Liver (tissue), 3 donors: ENCODE measurements around the gene CXCR4.

Source experiments
- ATF3 ChIP-seq: IDR thresholded peaks from 2 replicates; pipeline ENCODE4 v1.6.1; 2016; ENCODE audit warnings: antibody characterized with exemption
- EGR1 ChIP-seq, 2 donors: IDR thresholded peaks; 2 replicates each; pipeline ENCODE4 v1.6.1; 2016 to 2018; ENCODE audit warnings: antibody characterized with exemption in 2 of 2, low read depth in 2 of 2
- GABPA ChIP-seq, 2 donors: IDR thresholded peaks in 1 of 2; conservative IDR thresholded peaks in 1 of 2; 2 replicates each; pipeline ENCODE4 v1.6.1; 2016; ENCODE audit warnings: antibody characterized with exemption in 2 of 2, mild to moderate bottlenecking in 1 of 2, moderate library complexity in 1 of 2
- HNF4A ChIP-seq, 2 donors: conservative IDR thresholded peaks; 2 replicates each; pipeline ENCODE4 v1.6.1; 2016; ENCODE audit warnings: antibody characterized with exemption in 2 of 2, mild to moderate bottlenecking in 2 of 2
- JUND ChIP-seq, 2 donors: IDR thresholded peaks; 2 replicates each; pipeline ENCODE4 v1.6.1; 2016; ENCODE audit warnings: antibody characterized with exemption in 2 of 2
- REST ChIP-seq: IDR thresholded peaks from 2 replicates; pipeline ENCODE4 v1.6.1; 2016; ENCODE audit warnings: antibody characterized with exemption, mild to moderate bottlenecking
- RXRA ChIP-seq, 2 donors: IDR thresholded peaks; 2 replicates each; pipeline ENCODE4 v1.6.1; 2017 to 2018; ENCODE audit warnings: antibody characterized with exemption in 2 of 2, mild to moderate bottlenecking in 1 of 2
- SP1 ChIP-seq: IDR thresholded peaks from 2 replicates; pipeline ENCODE4 v1.6.1; 2018; ENCODE audit warnings: antibody characterized with exemption, mild to moderate bottlenecking
- TAF1 ChIP-seq: conservative IDR thresholded peaks from 2 replicates; pipeline ENCODE4 v1.6.1; 2016; ENCODE audit warnings: antibody characterized with exemption, mild to moderate bottlenecking
- YY1 ChIP-seq: IDR thresholded peaks from 2 replicates; pipeline ENCODE4 v1.6.1; 2016; ENCODE audit warnings: antibody characterized with exemption, mild to moderate bottlenecking
- TF ChIP-seq, protein P1 (sequence below): fragments of 150-350 bp; IDR thresholded peaks from 2 replicates; pipeline ENCODE4 v1.5.1; 2017; ENCODE audit warnings: improper control_type of control experiment, low read depth, low read length; ENCODE audit not compliant: missing input control
- TF ChIP-seq, protein P2 (sequence below): IDR thresholded peaks from 2 replicates; pipeline ENCODE4 v1.6.1; 2016; ENCODE audit warnings: antibody characterized with exemption
- donor health status: healthy.
- donor health status: healthy.

DNA sequence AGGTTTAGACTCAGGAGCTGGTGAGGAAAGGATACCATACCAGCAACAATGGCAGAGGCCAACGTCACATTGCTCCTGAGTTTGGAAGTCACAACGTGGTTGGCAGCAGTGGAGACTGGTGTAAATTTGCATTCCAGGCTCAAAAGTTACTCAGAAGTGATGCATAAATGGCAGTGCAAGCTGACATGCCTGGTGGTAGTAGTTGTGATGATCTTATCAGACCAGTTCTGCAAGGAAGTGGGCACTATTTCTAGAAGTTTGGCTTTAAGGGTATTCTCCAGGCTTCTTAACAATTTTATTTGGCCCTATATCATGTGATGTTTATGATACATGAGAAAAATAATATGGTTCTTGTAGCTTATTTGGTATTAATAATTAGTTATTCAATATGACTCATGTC lies 37.8 kb downstream of the CXCR4 start:
- TF ChIP-seq, protein P1, sequence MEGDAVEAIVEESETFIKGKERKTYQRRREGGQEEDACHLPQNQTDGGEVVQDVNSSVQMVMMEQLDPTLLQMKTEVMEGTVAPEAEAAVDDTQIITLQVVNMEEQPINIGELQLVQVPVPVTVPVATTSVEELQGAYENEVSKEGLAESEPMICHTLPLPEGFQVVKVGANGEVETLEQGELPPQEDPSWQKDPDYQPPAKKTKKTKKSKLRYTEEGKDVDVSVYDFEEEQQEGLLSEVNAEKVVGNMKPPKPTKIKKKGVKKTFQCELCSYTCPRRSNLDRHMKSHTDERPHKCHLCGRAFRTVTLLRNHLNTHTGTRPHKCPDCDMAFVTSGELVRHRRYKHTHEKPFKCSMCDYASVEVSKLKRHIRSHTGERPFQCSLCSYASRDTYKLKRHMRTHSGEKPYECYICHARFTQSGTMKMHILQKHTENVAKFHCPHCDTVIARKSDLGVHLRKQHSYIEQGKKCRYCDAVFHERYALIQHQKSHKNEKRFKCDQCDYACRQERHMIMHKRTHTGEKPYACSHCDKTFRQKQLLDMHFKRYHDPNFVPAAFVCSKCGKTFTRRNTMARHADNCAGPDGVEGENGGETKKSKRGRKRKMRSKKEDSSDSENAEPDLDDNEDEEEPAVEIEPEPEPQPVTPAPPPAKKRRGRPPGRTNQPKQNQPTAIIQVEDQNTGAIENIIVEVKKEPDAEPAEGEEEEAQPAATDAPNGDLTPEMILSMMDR = no peak
- TF ChIP-seq RXRA (IDR thresholded peaks at IDR 0.05) (no peak), ATF3 (no peak), EGR1 (IDR thresholded peaks at IDR 0.05; ENCODE audit: low read depth in 2 of 2) (no peak), SP1 (no peak), TAF1 (no peak), GABPA (IDR thresholded peaks at IDR 0.05 in 1 of 2, conservative IDR thresholded peaks at IDR 0.05 in 1 of 2) (no peak), REST (no peak), JUND (IDR thresholded peaks at IDR 0.05) (no peak), YY1 (no peak), HNF4A (conservative IDR thresholded peaks at IDR 0.05) (no peak)
- TF ChIP-seq, protein P2, sequence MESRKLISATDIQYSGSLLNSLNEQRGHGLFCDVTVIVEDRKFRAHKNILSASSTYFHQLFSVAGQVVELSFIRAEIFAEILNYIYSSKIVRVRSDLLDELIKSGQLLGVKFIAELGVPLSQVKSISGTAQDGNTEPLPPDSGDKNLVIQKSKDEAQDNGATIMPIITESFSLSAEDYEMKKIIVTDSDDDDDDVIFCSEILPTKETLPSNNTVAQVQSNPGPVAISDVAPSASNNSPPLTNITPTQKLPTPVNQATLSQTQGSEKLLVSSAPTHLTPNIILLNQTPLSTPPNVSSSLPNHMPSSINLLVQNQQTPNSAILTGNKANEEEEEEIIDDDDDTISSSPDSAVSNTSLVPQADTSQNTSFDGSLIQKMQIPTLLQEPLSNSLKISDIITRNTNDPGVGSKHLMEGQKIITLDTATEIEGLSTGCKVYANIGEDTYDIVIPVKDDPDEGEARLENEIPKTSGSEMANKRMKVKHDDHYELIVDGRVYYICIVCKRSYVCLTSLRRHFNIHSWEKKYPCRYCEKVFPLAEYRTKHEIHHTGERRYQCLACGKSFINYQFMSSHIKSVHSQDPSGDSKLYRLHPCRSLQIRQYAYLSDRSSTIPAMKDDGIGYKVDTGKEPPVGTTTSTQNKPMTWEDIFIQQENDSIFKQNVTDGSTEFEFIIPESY = no peak
